ENCODE results near the gene FRYL. TPM values are rescaled to one million over a fixed set of nuclear protein-coding genes. Genes with fewer than 3 reads are reported as not detected.
"Not testable (repeated sequence)": the region's sequence is repeated elsewhere in the genome, so short reads cannot be mapped to it uniquely, and the experiment has no call there.

FRYL gene
- 10 to 100 TPM; 15.9 to 27.2 (median 23.3) TPM for total RNA-seq
- long read RNA-seq, partial matches to known transcripts: 2 of 2 reads
- long read RNA-seq, other reads (novel, unspliced or antisense): 0 of 2 reads

GRCh38 chr4:48779998-48780864, at the start of gene FRYL:
FRYL (minus strand) TSS chr4:48780279; CDS start chr4:48634410, 145,869 bp downstream.
- under 1% methylated on average over 34 of the region's 51 CpGs for WGBS (ENCODE audit: insufficient coverage, low coverage, low lambda C conversion rate, missing lambda C conversion rate)
- Histone ChIP-seq H3K4me3 (peak within 1 kb of the TSS; percentile 79 to 93 (median 87)), H3K36me3 (no peaks in the 10 kb centered on the region), H3K27ac (peak within 1 kb of the TSS; percentile 86 to 96 (median 94)), H3K9me3 (no peaks in the 10 kb centered on the region), H3K4me1 (peaks cover 0 to 14% (median 7%) of the 10 kb centered on the region in 4 donors), H3K27me3 (no peaks in the 10 kb centered on the region)
- no peak for TF ChIP-seq CTCF (IDR thresholded peaks at IDR 0.05)
- peak; percentile 76 for TF ChIP-seq POLR2A (IDR thresholded peaks at IDR 0.05)
- intact Hi-C loops (cut with DNase I): no loop called here
- DNase-seq: peak; percentile 100
- peak; percentile 92 to 98 (median 94) for ATAC-seq

DNA sequence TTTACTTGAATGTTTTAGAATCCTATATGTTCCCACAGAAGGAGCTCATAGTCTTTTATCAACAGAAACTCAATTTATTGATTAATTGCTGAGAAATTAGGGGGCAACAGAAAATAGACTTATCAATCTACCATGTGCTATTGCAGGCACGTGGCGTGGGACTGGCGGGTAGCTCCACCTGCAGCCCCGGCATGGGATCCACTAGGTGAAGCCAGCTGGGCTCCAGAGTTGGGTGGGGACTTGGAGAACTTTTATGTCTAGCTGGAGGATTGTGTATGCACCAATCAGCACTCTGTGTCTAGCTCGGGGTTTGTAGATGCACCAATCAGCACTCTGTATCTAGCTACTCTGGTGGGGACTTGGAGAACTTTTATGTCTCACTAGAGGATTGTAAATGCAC, 47.5 kb upstream of the FRYL start:
- TF ChIP-seq POLR2A (IDR thresholded peaks at IDR 0.05) (no peak), CTCF (IDR thresholded peaks at IDR 0.05) (no peak)
- Histone ChIP-seq H3K9me3 (no peaks in the 10 kb centered on the region), H3K27me3 (no peaks in the 10 kb centered on the region), H3K4me1 (peaks cover 0 to 3% (median 0%) of the 10 kb centered on the region in 4 donors), H3K36me3 (no peaks in the 10 kb centered on the region), H3K4me3 (no peak overlapping the region), H3K27ac (no peak overlapping the region)
- 100% methylated on average over 4 of the region's 5 CpGs for WGBS (ENCODE audit: insufficient coverage, low coverage, low lambda C conversion rate, missing lambda C conversion rate)
- ATAC-seq (no peak), DNase-seq (no peak)
- intact Hi-C loops (cut with DNase I): no loop called here

DNA sequence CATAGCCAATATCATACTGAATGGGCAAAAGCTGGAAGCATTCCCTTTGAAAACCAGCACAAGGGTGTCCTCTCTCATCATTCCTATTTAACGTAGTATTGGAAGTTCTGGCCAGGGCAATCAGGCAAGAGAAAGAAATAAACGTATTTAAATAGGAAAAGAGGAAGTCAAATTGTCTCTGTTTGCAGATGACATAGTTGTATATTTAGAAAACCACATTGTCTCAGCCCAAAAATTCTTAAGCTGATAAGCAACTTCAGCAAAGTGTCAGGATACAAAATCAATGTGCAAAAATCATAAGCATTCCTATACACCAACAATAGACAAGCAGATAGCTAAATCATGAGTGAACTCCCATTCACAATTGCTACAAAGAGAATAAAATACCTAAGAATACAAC, 41.4 kb upstream of the FRYL start:
- H3K9me3 ChIP-seq; H3K4me1 ChIP-seq; H3K27me3 ChIP-seq; H3K36me3 ChIP-seq; H3K4me3 ChIP-seq; DNase-seq; ATAC-seq; intact Hi-C loops (cut with DNase I); H3K27ac ChIP-seq: not testable (repeated sequence)
- WGBS (ENCODE audit: insufficient coverage, low coverage, low lambda C conversion rate, missing lambda C conversion rate): 53% methylated on average over 2 of the region's 2 CpGs

GRCh38 chr4:48816971-48817370, 36.9 kb upstream of the FRYL start:
- H3K4me3 ChIP-seq: no peak overlapping the region
- H3K4me1 ChIP-seq: no peaks in the 10 kb centered on the region
- H3K9me3 ChIP-seq: no peaks in the 10 kb centered on the region
- TF ChIP-seq POLR2A (IDR thresholded peaks at IDR 0.05) (no peak), CTCF (IDR thresholded peaks at IDR 0.05) (no peak)
- no CpG with 5 or more reads among the region's 6 CpGs for WGBS (ENCODE audit: insufficient coverage, low coverage, low lambda C conversion rate, missing lambda C conversion rate)
- no peak for DNase-seq
- H3K27me3 ChIP-seq: no peaks in the 10 kb centered on the region
- intact Hi-C loops (cut with DNase I): no loop called here
- no peak overlapping the region for H3K27ac ChIP-seq
- no peak for ATAC-seq
- H3K36me3 ChIP-seq: no peaks in the 10 kb centered on the region

DNA sequence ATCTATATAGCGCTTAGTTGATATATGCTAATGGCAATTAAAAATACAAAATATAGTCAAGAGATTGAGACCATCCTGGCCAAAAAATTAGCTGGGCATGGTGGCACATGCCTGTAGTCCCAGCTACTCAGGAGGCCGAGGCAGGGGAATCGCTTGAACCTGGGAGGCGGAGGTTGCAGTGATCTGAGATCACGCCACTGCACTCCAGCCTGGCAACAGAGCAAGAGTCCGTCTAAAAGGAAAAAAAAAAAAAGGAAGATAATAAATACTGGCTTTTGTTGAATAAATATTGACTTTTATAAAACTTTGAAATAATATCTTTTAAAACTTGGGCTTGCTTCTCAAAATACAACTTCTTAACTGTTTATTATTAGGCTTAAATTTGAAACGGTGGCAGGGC, 36.2 kb upstream of the FRYL start:
- H3K27me3 ChIP-seq; DNase-seq; H3K9me3 ChIP-seq; H3K4me3 ChIP-seq; H3K4me1 ChIP-seq; ATAC-seq; intact Hi-C loops (cut with DNase I); H3K27ac ChIP-seq; H3K36me3 ChIP-seq: not testable (repeated sequence)
- WGBS (ENCODE audit: insufficient coverage, low coverage, low lambda C conversion rate, missing lambda C conversion rate): 92% methylated on average over 7 of the region's 7 CpGs

All from right lobe of liver (tissue), 6 donors.